GM19468 (cell line): Measurements from ENCODE around the gene RPS6KA2.

ENCODE experiments used
- ATAC-seq: cut with Tn5 transposase; IDR thresholded peaks from one replicate; pipeline ENCODE4 v1.9.1; 2021; ENCODE audit warnings: mild to moderate bottlenecking, moderate library complexity, moderate number of reproducible peaks; ENCODE audit not compliant: unreplicated experiment; ENCODE audit errors: extremely low read depth

The RPS6KA2 gene

GRCh38 chr6:166656230-166657151 lies 29.4 kb upstream of the RPS6KA2 start:
- no peak for ATAC-seq

- ATAC-seq = no peak
Observed at GRCh38 chr6:166655713-166656229, 28.7 kb upstream of the RPS6KA2 start.

GRCh38 chr6:166655251-166655650 lies 28.2 kb upstream of the RPS6KA2 start:
- no peak for ATAC-seq

- ATAC-seq = no peak
Observed at GRCh38 chr6:166654573-166654972, 27.5 kb upstream of the RPS6KA2 start.

- no peak for ATAC-seq
Observed at GRCh38 chr6:166653639-166653941, 26.5 kb upstream of the RPS6KA2 start.

GRCh38 chr6:166650824-166651807 lies 24.1 kb upstream of the RPS6KA2 start:
- no peak for ATAC-seq

GRCh38 chr6:166650047-166650446 lies 23.0 kb upstream of the RPS6KA2 start:
- no peak for ATAC-seq

GRCh38 chr6:166648846-166649245 lies 21.8 kb upstream of the RPS6KA2 start:
- no peak for ATAC-seq

GRCh38 chr6:166647896-166648295 lies 20.8 kb upstream of the RPS6KA2 start:
- no peak for ATAC-seq

GRCh38 chr6:166646716-166647115 lies 19.7 kb upstream of the RPS6KA2 start:
- no peak for ATAC-seq

GRCh38 chr6:166645896-166646295 lies 18.8 kb upstream of the RPS6KA2 start:
- ATAC-seq = no peak

- no peak for ATAC-seq
Observed at GRCh38 chr6:166644681-166645080, 17.6 kb upstream of the RPS6KA2 start.

- no peak for ATAC-seq
Observed at GRCh38 chr6:166643891-166644590, 17.0 kb upstream of the RPS6KA2 start.

GRCh38 chr6:166642646-166643045 lies 15.6 kb upstream of the RPS6KA2 start:
- ATAC-seq = no peak

GRCh38 chr6:166640342-166641043 lies 13.4 kb upstream of the RPS6KA2 start:
- no peak for ATAC-seq

- no peak for ATAC-seq
Observed at GRCh38 chr6:166639921-166640320, 12.9 kb upstream of the RPS6KA2 start.

GRCh38 chr6:166638573-166638964 lies 11.5 kb upstream of the RPS6KA2 start:
- no peak for ATAC-seq

- ATAC-seq = no peak
Observed at GRCh38 chr6:166637812-166638572, 10.9 kb upstream of the RPS6KA2 start.

GRCh38 chr6:166636934-166637333 lies 9.9 kb upstream of the RPS6KA2 start:
- ATAC-seq = no peak
